Spleen (tissue), 11 donors: ENCODE data around the gene ORAI3. TPM values are rescaled to one million over a fixed set of nuclear protein-coding genes. Genes with fewer than 3 reads are reported as not detected.
A peak's percentile ranks its signal among the peaks of the same experiment; 100 is the strongest.

Source experiments
- DNase-seq: peaks from one replicate; pipeline ENCODE4 v3.0.0-alpha.2; 2020
- H3K27ac ChIP-seq, 8 donors: fragments of 200-600 bp; sonication (generic) in 7 of 8; 1 replicate in 4 of 8; 2 replicates in 4 of 8; pipeline versions ENCODE4 v1.5.0 to v1.8.0; 2016 to 2021; ENCODE audit warnings: inconsistent platforms in 4 of 8, mild to moderate bottlenecking in 4 of 8, moderate library complexity in 1 of 8
- H3K27me3 ChIP-seq, 7 donors: fragments of 200-600 bp; sonication (generic) in 6 of 7; replicated peaks in 1 of 7; 1 replicate in 4 of 7; 2 replicates in 3 of 7; pipeline versions ENCODE4 v1.5.0 to v1.8.0; 2016 to 2021; ENCODE audit warnings: inconsistent platforms in 3 of 7, mild to moderate bottlenecking in 1 of 7
- H3K36me3 ChIP-seq, 6 donors: fragments of 200-600 bp; sonication (generic) in 5 of 6; 1 replicate in 4 of 6; 2 replicates in 2 of 6; pipeline versions ENCODE4 v1.5.0 to v1.8.0; 2016 to 2021; ENCODE audit warnings: inconsistent platforms in 2 of 6
- H3K4me1 ChIP-seq, 6 donors: fragments of 200-600 bp; sonication (generic) in 5 of 6; 1 replicate in 3 of 6; 2 replicates in 3 of 6; pipeline versions ENCODE4 v1.5.0 to v1.8.0; 2016 to 2021; ENCODE audit warnings: inconsistent platforms in 3 of 6
- H3K4me3 ChIP-seq, 8 donors: fragments of 200-600 bp; sonication (generic) in 7 of 8; 1 replicate in 4 of 8; 2 replicates in 4 of 8; pipeline versions ENCODE4 v1.5.0 to v1.8.0; 2016 to 2021; ENCODE audit warnings: inconsistent platforms in 4 of 8, mild to moderate bottlenecking in 4 of 8, moderate library complexity in 2 of 8
- H3K9me3 ChIP-seq, 8 donors: fragments of 200-600 bp; sonication (generic) in 7 of 8; 1 replicate in 4 of 8; 2 replicates in 4 of 8; pipeline versions ENCODE4 v1.5.0 to v1.8.0; 2016 to 2021; ENCODE audit warnings: inconsistent platforms in 4 of 8
- POLR2A ChIP-seq, 3 donors: fragments of 450-650 bp; IDR thresholded peaks; one replicate each; pipeline ENCODE4 v1.5.1; 2017; ENCODE audit warnings: antibody characterized with exemption in 3 of 3, mild to moderate bottlenecking in 1 of 3
- POLR2AphosphoS5 ChIP-seq, 3 donors: sonication (generic); formaldehyde crosslinking; IDR thresholded peaks; one replicate each; pipeline ENCODE4 v1.5.1; 2017; ENCODE audit warnings: antibody characterized with exemption in 3 of 3
- WGBS, 5 donors: extraction: QIAGEN DNeasy Blood & Tissue Kit in 3 of 5; methylation state at CpG; one replicate each; pipeline versions ENCODE4 v1.1.5 to v1.1.7; 2013 to 2018; 5-methylcytosine and 5-hydroxymethylcytosine counted together
- intact Hi-C: fragments of 100-400 bp; cut with DNase I; formaldehyde crosslinking; loops from one replicate; pipeline ENCODE4 v1.15.0; 2023; ENCODE audit warnings: low total_unique reads
- polyA plus RNA-seq, 3 donors: library from polyadenylated mRNA; stranded (reverse); fragments of 200-250 nt; gene quantifications; one replicate each; pipeline ENCODE4 v1.2.1, GENCODE V29; 2013
- total RNA-seq, 7 donors: library from RNA; depleted of rRNA in 3 of 7; stranded (reverse); fragments of >200 nt in 3 of 7; fragmentation: NEBNext Ultra II Directional in 4 of 7; extraction: Animal tissue kit (Norgen Biotek cat#: 25700) in 4 of 7; gene quantifications; one replicate each; pipeline versions ENCODE4 v1.1.0 to v1.2.1, GENCODE V29; 2016 to 2021
- TF ChIP-seq, protein P1 (sequence below), 11 experiments: fragments of 200-600 bp in 7 of 11; fragments of 450-650 bp in 4 of 11; sonication (generic) in 4 of 11; IDR thresholded peaks in 8 of 11; conservative IDR thresholded peaks in 3 of 11; 1 replicate in 7 of 11; 2 replicates in 4 of 11; pipeline versions ENCODE4 v1.4.0 to v1.8.0; 2016 to 2021; ENCODE audit warnings: antibody characterized with exemption in 11 of 11, inconsistent platforms in 4 of 11, mild to moderate bottlenecking in 1 of 11
- donor health status: healthy with polysubstance abuse.
- donor health status: DM: no; HTN: no; CAD: no; lungs with moderate emphysema.
- donor health status: DM: no; HTN: no; CAD: no.
- donor health status: Bipolar disorder and iron deficiency.
- donor health status: healthy.
- donor health status: DM: no; HTN: no; CAD: no.
- donor health status: DM: yes; HTN: yes; CAD: no.

ORAI3 gene
- total and polyA plus RNA-seq, 10 donors = 20.7 to 44.8 (median 26.3) TPM

DNA sequence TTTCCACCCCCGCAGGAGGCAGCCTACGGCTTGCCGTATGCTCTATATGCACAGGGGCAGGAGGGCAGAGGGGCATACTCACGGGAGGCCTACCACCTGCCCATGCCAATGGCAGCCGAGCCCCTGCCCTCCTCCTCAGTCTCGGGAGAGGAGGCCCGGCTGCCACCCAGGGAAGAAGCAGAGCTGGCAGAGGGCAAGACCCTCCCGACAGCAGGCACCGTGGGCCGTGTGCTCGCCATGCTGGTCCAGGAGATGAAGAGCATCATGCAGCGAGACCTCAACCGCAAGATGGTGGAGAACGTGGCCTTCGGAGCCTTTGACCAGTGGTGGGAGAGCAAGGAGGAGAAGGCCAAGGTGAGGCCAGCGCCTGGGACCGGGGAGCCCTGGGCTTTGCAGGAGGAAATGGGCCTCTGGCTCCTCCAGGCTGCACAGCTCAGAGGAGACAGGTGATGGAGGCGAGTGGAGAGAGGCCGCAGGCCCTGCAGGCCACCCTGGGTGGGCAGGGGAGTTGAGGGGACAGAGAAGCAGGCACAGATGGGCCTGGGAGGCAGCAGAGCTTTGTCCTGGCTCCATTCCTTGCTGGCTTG is 17.3 kb downstream of the ORAI3 start:
- intact Hi-C loops = no loop called here
- Histone ChIP-seq H3K36me3 (peaks cover 7 to 100% (median 99%) of the 10 kb centered on the region in 6 donors), H3K9me3 (no peaks in the 10 kb centered on the region), H3K27me3 (no peaks in the 10 kb centered on the region), H3K4me1 (peaks cover 0 to 12% (median 0%) of the 10 kb centered on the region in 6 donors), H3K4me3 (no peak overlapping the region), H3K27ac (no peak overlapping the region)
- no peak for TF ChIP-seq POLR2A (IDR thresholded peaks at IDR 0.05)
- TF ChIP-seq, protein P1, sequence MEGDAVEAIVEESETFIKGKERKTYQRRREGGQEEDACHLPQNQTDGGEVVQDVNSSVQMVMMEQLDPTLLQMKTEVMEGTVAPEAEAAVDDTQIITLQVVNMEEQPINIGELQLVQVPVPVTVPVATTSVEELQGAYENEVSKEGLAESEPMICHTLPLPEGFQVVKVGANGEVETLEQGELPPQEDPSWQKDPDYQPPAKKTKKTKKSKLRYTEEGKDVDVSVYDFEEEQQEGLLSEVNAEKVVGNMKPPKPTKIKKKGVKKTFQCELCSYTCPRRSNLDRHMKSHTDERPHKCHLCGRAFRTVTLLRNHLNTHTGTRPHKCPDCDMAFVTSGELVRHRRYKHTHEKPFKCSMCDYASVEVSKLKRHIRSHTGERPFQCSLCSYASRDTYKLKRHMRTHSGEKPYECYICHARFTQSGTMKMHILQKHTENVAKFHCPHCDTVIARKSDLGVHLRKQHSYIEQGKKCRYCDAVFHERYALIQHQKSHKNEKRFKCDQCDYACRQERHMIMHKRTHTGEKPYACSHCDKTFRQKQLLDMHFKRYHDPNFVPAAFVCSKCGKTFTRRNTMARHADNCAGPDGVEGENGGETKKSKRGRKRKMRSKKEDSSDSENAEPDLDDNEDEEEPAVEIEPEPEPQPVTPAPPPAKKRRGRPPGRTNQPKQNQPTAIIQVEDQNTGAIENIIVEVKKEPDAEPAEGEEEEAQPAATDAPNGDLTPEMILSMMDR (IDR thresholded peaks at IDR 0.05 in 8 of 11, conservative IDR thresholded peaks at IDR 0.05 in 3 of 11) = no peak
- TF ChIP-seq POLR2AphosphoS5 (IDR thresholded peaks at IDR 0.05) = peak; percentile 27 to 73 (median 41)
- DNase-seq = no peak
- WGBS, 5 donors = 93 to 97% (median 95%) methylated on average over 16 to 19 of the region's 19 CpGs

DNA sequence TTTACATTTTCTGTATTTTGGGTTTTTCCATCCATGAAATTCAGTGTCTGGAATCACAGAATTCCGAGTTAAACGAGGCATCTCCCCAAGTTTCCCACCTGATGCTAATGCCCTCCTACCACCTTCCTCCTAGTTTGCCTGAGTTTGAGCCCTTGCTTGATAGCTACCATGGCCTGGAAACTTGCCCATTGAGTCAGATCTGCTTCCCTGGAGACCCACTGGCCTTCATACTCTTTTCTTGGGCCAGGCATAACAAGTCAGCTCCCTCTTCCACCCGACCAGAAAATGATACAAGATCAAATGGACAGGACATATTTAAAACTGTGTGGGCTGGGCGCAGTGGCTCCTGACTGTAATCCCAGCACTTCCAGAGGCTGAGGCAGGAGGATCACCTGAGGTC is 18.9 kb downstream of the ORAI3 start:
- peaks cover 7 to 100% (median 99%) of the 10 kb centered on the region in 6 donors for H3K36me3 ChIP-seq
- H3K27ac ChIP-seq = no peak overlapping the region
- H3K9me3 ChIP-seq = no peaks in the 10 kb centered on the region
- no peak overlapping the region for H3K4me3 ChIP-seq
- intact Hi-C loops = no loop called here
- H3K27me3 ChIP-seq = no peaks in the 10 kb centered on the region
- no peak for TF ChIP-seq POLR2AphosphoS5 (IDR thresholded peaks at IDR 0.05)
- TF ChIP-seq POLR2A (IDR thresholded peaks at IDR 0.05) = no peak
- TF ChIP-seq, protein P1 (IDR thresholded peaks at IDR 0.05 in 8 of 11, conservative IDR thresholded peaks at IDR 0.05 in 3 of 11) = no peak
- H3K4me1 ChIP-seq = peaks cover 0 to 12% (median 0%) of the 10 kb centered on the region in 6 donors
- DNase-seq = no peak
- WGBS, 5 donors = 92 to 99% (median 95%) methylated on average over 4 of the region's 4 CpGs

- no peak for DNase-seq
- intact Hi-C loops = no loop called here
- no peak overlapping the region for H3K4me3 ChIP-seq
- peaks cover 0 to 9% (median 0%) of the 10 kb centered on the region in 6 donors for H3K4me1 ChIP-seq
- 91 to 97% (median 93%) methylated on average over 19 of the region's 19 CpGs for WGBS, 5 donors
- TF ChIP-seq POLR2A (IDR thresholded peaks at IDR 0.05) = no peak
- TF ChIP-seq POLR2AphosphoS5 (IDR thresholded peaks at IDR 0.05) = peak in 1 of 3 donors; percentile 48
- no peaks in the 10 kb centered on the region for H3K27me3 ChIP-seq
- H3K36me3 ChIP-seq = peaks cover 7 to 100% (median 99%) of the 10 kb centered on the region in 6 donors
- H3K9me3 ChIP-seq = no peaks in the 10 kb centered on the region
- H3K27ac ChIP-seq = no peak overlapping the region
These were observed 20.5 kb downstream of the ORAI3 start for GRCh38 chr16:30969246-30969842.

- TF ChIP-seq POLR2A (IDR thresholded peaks at IDR 0.05) (no peak), POLR2AphosphoS5 (IDR thresholded peaks at IDR 0.05) (peak in 1 of 3 donors; percentile 45)
- TF ChIP-seq, protein P1 (IDR thresholded peaks at IDR 0.05 in 8 of 11, conservative IDR thresholded peaks at IDR 0.05 in 3 of 11) = no peak
- WGBS, 5 donors = 92 to 96% (median 95%) methylated on average over 14 of the region's 14 CpGs
- intact Hi-C loops = no loop called here
- Histone ChIP-seq H3K9me3 (no peaks in the 10 kb centered on the region), H3K4me3 (no peak overlapping the region), H3K36me3 (peaks cover 5 to 100% (median 99%) of the 10 kb centered on the region in 6 donors), H3K27me3 (no peaks in the 10 kb centered on the region), H3K4me1 (no peaks in the 10 kb centered on the region), H3K27ac (no peak overlapping the region)
- no peak for DNase-seq
These were observed 22.4 kb downstream of the ORAI3 start for GRCh38 chr16:30971298-30971697.
